ENCODE measurements around the gene ASTN2.

Gene ASTN2

DNA sequence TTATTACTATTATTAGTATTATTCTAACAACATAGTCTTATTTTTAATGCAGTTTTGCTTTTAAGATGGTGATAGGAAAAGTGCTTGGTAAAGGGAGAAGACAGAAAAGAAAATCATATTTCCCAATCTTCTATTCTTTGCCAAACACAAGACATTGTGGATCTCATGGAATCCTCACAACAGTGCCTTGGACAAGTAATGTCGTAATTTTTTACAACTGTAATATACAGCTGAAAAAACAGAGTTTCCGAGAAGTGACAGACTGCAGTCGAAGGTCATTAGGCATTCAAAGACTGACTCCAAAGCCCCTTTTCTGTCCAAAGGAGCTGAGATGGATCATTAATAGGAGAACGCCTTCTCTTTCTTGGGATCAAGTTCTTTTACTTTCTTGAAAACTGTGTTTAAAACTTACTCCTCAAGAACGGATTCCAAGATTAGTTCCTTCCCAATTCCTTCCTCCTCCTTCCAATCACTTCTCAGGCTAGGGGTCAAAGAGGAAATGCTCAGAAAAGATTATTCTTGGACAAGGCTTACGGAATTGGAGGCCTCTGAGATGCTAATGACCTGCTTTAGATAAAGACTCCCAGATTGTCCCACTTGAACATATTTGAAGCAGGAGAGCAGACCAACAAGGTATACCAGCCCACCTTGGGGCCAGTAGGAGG lies 752.1 kb downstream of the ASTN2 start:
- no peaks in the 10 kb centered on the region for H3K36me3 ChIP-seq (ENCODE audit: control insufficient read depth in 1 of 2, insufficient read depth in 2 of 2, low read length in 2 of 2)
- H3K27ac ChIP-seq (ENCODE audit: low read length): peak overlapping the region; percentile 10
- peaks cover 0 to 7% of the 10 kb centered on the region in 2 donors for H3K4me1 ChIP-seq (ENCODE audit: control insufficient read depth in 1 of 2, insufficient read depth in 2 of 2, low read length in 2 of 2)

DNA sequence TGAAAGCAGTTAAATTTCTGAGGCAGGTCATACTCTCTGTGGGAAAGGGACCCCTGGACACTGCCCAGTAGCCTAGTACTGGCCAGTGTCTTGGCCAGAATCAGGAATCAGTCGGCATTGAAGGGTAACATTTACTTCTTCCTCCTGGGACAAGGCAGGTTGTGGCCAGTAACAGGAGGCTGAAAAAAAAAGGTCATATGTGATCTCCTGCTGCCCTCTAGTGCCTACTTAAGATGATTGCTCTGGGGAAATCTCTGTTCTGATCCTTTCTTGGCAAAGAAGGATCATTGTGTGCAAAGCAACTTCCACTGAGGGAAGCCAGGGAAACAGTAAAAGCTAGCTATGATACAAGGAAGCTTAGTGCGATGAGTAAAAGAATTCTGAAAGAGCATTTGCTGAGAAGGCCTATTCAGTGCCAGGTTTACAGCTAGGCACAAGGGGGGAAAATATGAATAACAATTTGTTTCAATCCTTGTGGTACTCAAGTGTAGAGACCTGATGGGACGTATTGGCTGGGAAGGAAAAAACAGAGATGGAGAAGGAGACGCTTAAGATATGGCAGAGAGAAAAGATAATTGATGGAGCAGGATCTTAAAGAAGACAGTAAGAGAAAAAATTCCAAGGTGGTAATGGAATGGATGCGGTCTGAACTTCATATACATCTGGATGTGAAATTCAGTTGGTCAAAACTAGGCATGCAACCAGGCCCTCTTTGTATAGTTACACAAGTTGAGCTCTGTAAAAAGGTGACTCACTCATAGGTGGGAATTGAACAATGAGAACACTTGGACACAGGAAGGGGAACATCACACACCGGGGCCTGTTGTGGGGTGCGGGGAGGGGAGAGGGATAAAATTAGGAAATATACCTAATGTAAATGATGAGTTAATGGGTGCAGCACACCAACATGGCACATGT lies 753.6 kb downstream of the ASTN2 start:
- Histone ChIP-seq H3K9me3 (ENCODE audit: control insufficient read depth in 1 of 2, low read length in 2 of 2) (no peaks in the 10 kb centered on the region), H3K4me1 (ENCODE audit: control insufficient read depth in 1 of 2, insufficient read depth in 2 of 2, low read length in 2 of 2) (peaks cover 0 to 7% of the 10 kb centered on the region in 2 donors), H3K27ac (ENCODE audit: low read length) (no peak overlapping the region), H3K36me3 (ENCODE audit: control insufficient read depth in 1 of 2, insufficient read depth in 2 of 2, low read length in 2 of 2) (no peaks in the 10 kb centered on the region), H3K27me3 (ENCODE audit: low read depth, low read length) (no peaks in the 10 kb centered on the region), H3K4me3 (ENCODE audit: low read depth in 1 of 2, low read length in 2 of 2) (no peak overlapping the region)

More for the DNA sequence above, 752.1 kb downstream of the ASTN2 start:
- H3K9me3 ChIP-seq (ENCODE audit: control insufficient read depth in 1 of 2, low read length in 2 of 2): no peaks in the 10 kb centered on the region
- H3K4me3 ChIP-seq (ENCODE audit: low read depth in 1 of 2, low read length in 2 of 2): no peak overlapping the region
- H3K27me3 ChIP-seq (ENCODE audit: low read depth, low read length): no peaks in the 10 kb centered on the region

DNA sequence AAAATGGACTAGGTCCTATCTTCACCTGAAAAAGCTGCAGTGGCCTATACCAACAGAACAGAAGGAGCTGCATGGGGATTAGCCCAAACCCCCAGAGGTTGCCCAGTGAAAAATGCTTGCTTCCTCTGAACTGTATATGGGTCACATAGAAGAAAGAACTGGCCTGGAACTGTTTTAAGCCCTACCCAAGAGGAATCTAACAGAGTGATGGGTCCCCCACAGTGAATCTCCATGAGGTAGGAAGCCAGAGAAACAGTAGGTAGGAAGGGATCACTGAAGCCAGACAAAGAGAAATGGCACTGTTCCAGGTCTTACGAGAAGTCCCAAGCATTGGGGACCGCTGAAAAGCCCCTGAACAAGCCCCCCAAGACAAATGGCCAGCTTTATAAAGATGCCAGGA lies 756.6 kb downstream of the ASTN2 start:
- Histone ChIP-seq H3K9me3 (ENCODE audit: control insufficient read depth in 1 of 2, low read length in 2 of 2) (no peaks in the 10 kb centered on the region), H3K27me3 (ENCODE audit: low read depth, low read length) (no peaks in the 10 kb centered on the region), H3K4me1 (ENCODE audit: control insufficient read depth in 1 of 2, insufficient read depth in 2 of 2, low read length in 2 of 2) (peaks cover 0 to 7% of the 10 kb centered on the region in 2 donors), H3K36me3 (ENCODE audit: control insufficient read depth in 1 of 2, insufficient read depth in 2 of 2, low read length in 2 of 2) (no peaks in the 10 kb centered on the region), H3K27ac (ENCODE audit: low read length) (no peak overlapping the region), H3K4me3 (ENCODE audit: low read depth in 1 of 2, low read length in 2 of 2) (no peak overlapping the region)

DNA sequence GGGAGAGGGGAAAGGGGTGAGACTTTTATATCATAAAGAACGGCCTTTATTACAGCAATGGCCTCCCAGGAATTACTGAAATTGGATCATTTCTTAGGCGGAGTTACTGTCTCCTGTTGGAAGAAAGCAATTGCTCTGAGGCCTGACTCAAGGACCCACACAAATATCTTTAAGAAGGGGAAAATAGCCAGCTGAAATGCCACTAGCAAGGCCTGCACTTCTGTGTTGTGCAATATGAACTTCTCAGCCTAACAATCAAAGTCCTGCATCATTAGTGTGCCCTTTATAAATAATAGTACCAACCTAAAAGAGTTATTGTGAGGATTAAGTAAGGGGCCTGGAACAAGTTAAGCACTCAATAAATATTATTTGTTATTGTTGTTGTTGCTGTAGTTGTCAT lies 757.9 kb downstream of the ASTN2 start:
- Histone ChIP-seq H3K36me3 (ENCODE audit: control insufficient read depth in 1 of 2, insufficient read depth in 2 of 2, low read length in 2 of 2) (no peaks in the 10 kb centered on the region), H3K27me3 (ENCODE audit: low read depth, low read length) (no peaks in the 10 kb centered on the region), H3K27ac (ENCODE audit: low read length) (no peak overlapping the region), H3K4me1 (ENCODE audit: control insufficient read depth in 1 of 2, insufficient read depth in 2 of 2, low read length in 2 of 2) (peaks cover 0 to 7% of the 10 kb centered on the region in 2 donors), H3K4me3 (ENCODE audit: low read depth in 1 of 2, low read length in 2 of 2) (no peak overlapping the region), H3K9me3 (ENCODE audit: control insufficient read depth in 1 of 2, low read length in 2 of 2) (no peaks in the 10 kb centered on the region)

DNA sequence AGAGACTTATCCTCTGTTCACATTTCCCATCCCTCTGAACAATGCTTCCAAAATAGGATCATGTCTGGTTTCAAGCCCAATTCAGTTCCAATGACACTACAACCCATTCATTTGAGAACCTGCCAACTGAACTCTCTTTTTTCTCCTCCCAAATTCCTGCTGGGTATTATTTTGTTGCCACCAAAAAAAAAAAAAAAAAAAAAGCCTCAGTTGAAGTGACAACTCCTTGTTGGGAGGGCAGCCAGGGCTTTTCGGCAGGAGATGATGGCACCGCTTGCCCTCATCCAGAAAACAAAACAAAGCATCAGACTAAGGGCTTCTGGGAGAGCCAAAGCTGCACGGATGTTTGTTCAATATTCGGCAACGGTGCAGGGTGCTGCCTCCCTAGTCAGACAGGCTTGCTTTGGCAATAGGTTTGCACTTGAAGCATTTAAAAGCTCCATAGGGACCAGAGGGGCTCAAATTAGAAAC lies 758.3 kb downstream of the ASTN2 start:
- no peak overlapping the region for H3K4me3 ChIP-seq (ENCODE audit: low read depth in 1 of 2, low read length in 2 of 2)
- no peaks in the 10 kb centered on the region for H3K27me3 ChIP-seq (ENCODE audit: low read depth, low read length)
- no peaks in the 10 kb centered on the region for H3K36me3 ChIP-seq (ENCODE audit: control insufficient read depth in 1 of 2, insufficient read depth in 2 of 2, low read length in 2 of 2)
- no peaks in the 10 kb centered on the region for H3K9me3 ChIP-seq (ENCODE audit: control insufficient read depth in 1 of 2, low read length in 2 of 2)
- H3K4me1 ChIP-seq (ENCODE audit: control insufficient read depth in 1 of 2, insufficient read depth in 2 of 2, low read length in 2 of 2): peaks cover 0 to 7% of the 10 kb centered on the region in 2 donors
- no peak overlapping the region for H3K27ac ChIP-seq (ENCODE audit: low read length)

DNA sequence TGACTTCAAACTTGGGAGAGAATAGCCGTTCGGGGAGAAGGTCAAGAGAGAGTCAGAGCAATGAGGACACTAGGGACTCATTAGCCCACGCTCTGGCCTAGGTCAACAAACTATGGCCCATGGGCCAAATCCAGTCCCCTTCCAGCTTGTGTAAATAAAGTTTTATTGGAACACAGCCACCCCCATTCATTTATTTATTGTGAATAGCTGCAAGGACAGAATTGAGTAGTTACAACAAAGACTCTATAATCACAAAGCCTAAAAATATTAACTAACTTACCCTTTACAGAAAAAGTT lies 760.9 kb downstream of the ASTN2 start:
- no peaks in the 10 kb centered on the region for H3K27me3 ChIP-seq (ENCODE audit: low read depth, low read length)
- peaks cover 0 to 5% of the 10 kb centered on the region in 2 donors for H3K36me3 ChIP-seq (ENCODE audit: control insufficient read depth in 1 of 2, insufficient read depth in 2 of 2, low read length in 2 of 2)
- H3K4me3 ChIP-seq (ENCODE audit: low read depth in 1 of 2, low read length in 2 of 2): no peak overlapping the region
- H3K4me1 ChIP-seq (ENCODE audit: control insufficient read depth in 1 of 2, insufficient read depth in 2 of 2, low read length in 2 of 2): no peaks in the 10 kb centered on the region
- no peaks in the 10 kb centered on the region for H3K9me3 ChIP-seq (ENCODE audit: control insufficient read depth in 1 of 2, low read length in 2 of 2)
- no peak overlapping the region for H3K27ac ChIP-seq (ENCODE audit: low read length)

DNA sequence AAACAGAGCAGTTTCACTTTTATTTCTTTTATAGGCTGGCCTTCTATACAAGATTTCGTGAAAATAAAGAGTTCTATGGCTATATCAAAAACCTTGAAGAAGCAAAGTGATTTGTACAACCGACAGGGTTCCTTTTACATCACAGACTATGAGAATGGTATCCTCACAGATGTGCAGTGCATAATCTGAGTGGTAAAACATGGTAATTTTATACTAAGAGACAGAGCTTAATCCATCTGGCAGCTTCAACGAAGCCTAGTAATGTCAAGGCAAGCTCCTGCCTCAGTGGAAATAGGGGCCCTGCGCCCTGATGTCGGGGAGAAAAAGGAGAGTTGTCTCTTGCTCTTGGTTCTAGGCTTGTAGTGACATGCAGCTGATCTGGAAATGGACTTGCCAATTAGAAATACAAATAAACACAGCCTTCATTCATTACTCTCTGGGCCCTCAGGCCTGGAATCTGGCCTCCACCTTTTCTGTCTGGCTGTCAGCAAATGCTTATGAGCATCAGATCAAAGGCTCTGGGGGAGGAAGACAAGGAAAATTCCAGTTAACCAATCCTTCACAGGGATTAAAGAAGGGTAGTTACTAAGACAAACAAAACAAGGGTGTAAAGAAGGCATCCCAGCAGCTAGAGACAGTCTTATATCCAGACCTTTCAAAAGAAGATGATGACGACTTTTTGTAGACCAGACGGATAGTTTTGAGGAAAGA lies 761.4 kb downstream of the ASTN2 start:
- no peaks in the 10 kb centered on the region for H3K27me3 ChIP-seq (ENCODE audit: low read depth, low read length)
- no peak overlapping the region for H3K27ac ChIP-seq (ENCODE audit: low read length)
- no peak overlapping the region for H3K4me3 ChIP-seq (ENCODE audit: low read depth in 1 of 2, low read length in 2 of 2)
- H3K4me1 ChIP-seq (ENCODE audit: control insufficient read depth in 1 of 2, insufficient read depth in 2 of 2, low read length in 2 of 2): no peaks in the 10 kb centered on the region
- no peaks in the 10 kb centered on the region for H3K9me3 ChIP-seq (ENCODE audit: control insufficient read depth in 1 of 2, low read length in 2 of 2)
- peaks cover 0 to 5% of the 10 kb centered on the region in 2 donors for H3K36me3 ChIP-seq (ENCODE audit: control insufficient read depth in 1 of 2, insufficient read depth in 2 of 2, low read length in 2 of 2)

DNA sequence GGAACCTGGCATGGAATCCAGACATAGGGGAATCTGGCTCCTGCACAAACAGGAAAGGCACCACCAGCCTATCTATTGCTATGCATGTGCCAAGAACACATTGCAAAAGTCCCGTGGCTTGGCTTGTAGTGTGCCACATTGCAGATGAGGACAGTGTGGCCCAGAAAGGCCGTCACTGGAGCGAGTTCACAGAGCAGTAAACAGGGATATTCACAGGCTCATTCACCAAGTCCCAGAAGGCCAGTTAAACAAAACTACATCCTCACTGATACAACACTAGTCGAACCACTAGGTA lies 767.4 kb downstream of the ASTN2 start:
- H3K27me3 ChIP-seq (ENCODE audit: low read depth, low read length): no peaks in the 10 kb centered on the region
- no peak overlapping the region for H3K4me3 ChIP-seq (ENCODE audit: low read depth in 1 of 2, low read length in 2 of 2)
- H3K4me1 ChIP-seq (ENCODE audit: control insufficient read depth in 1 of 2, insufficient read depth in 2 of 2, low read length in 2 of 2): peaks cover 0 to 3% of the 10 kb centered on the region in 2 donors
- H3K36me3 ChIP-seq (ENCODE audit: control insufficient read depth in 1 of 2, insufficient read depth in 2 of 2, low read length in 2 of 2): peaks cover 0 to 5% of the 10 kb centered on the region in 2 donors
- no peaks in the 10 kb centered on the region for H3K9me3 ChIP-seq (ENCODE audit: control insufficient read depth in 1 of 2, low read length in 2 of 2)
- no peak overlapping the region for H3K27ac ChIP-seq (ENCODE audit: low read length)

DNA sequence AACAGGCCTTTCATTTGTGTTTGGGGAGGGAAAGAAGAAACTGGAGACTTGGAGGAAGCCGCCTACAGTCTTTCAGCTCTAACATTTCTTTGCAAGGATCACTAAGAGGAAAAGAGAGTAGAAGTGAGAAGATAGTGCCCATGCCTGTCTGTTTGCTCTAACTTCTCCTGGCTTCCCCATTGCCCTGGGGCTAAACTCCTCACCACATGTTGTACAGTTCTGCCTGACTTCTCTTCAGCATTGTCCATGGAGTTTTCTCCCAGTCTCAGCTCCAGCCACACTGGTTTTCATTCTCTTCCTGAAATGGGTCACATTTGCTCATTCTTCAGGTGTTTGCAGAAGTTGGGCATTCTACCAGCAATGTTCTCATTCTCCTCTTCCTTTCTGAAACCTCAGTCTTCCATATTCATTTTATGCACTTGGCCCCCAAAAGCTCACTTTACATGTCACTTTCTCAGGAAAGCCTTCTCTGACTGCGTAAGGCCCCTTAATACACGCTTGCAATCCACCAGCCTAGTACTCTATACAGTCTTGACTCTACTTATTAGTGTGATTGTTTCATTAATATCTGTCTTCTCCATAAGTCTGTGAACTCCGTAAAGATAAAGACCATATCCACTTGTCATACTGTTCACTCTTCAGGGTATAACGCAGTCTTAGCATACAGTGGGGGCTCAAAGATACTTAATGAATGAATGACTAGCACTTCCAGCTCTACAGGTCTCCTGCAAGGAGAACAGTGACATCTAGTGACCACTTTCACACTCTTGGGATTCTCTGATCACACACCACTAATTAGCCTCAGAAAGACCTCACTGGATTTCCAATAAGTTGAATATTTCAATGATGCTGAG lies 768.0 kb downstream of the ASTN2 start:
- Histone ChIP-seq H3K4me1 (ENCODE audit: control insufficient read depth in 1 of 2, insufficient read depth in 2 of 2, low read length in 2 of 2) (peaks cover 0 to 3% of the 10 kb centered on the region in 2 donors), H3K9me3 (ENCODE audit: control insufficient read depth in 1 of 2, low read length in 2 of 2) (no peaks in the 10 kb centered on the region), H3K4me3 (ENCODE audit: low read depth in 1 of 2, low read length in 2 of 2) (no peak overlapping the region), H3K27me3 (ENCODE audit: low read depth, low read length) (no peaks in the 10 kb centered on the region), H3K36me3 (ENCODE audit: control insufficient read depth in 1 of 2, insufficient read depth in 2 of 2, low read length in 2 of 2) (peaks cover 0 to 5% of the 10 kb centered on the region in 2 donors), H3K27ac (ENCODE audit: low read length) (no peak overlapping the region)

DNA sequence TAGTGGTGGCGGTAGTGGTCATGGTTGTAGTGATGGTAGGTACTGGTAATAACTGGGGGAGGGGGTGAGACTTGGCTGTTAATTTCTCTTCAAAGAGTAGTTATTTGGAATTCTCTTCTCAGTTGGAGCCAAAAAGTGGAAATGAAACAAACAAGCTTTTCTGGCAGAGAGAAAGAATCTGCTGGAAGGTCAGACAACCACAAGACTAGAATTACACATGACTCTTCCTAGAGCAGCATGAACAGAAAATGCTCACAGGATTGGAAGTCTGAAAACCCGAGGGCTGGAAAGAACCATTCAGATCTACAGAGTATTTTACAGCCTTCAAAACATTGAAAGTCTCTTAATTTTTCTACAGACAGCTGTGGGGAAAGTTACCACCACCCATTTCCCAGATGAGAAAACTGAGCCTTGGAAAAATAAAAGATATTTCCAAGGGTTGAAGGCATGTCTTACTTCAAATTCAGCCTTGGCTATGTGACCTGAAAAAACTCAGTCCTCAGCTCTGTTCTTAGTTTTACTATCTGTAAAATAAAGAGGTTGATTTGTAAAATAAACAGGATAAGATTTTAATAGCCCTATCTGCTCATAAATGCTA lies 770.7 kb downstream of the ASTN2 start:
- no peaks in the 10 kb centered on the region for H3K36me3 ChIP-seq (ENCODE audit: control insufficient read depth in 1 of 2, insufficient read depth in 2 of 2, low read length in 2 of 2)
- H3K27ac ChIP-seq (ENCODE audit: low read length): no peak overlapping the region
- no peaks in the 10 kb centered on the region for H3K9me3 ChIP-seq (ENCODE audit: control insufficient read depth in 1 of 2, low read length in 2 of 2)
- H3K4me3 ChIP-seq (ENCODE audit: low read depth in 1 of 2, low read length in 2 of 2): no peak overlapping the region
- no peaks in the 10 kb centered on the region for H3K27me3 ChIP-seq (ENCODE audit: low read depth, low read length)
- H3K4me1 ChIP-seq (ENCODE audit: control insufficient read depth in 1 of 2, insufficient read depth in 2 of 2, low read length in 2 of 2): peaks cover 0 to 3% of the 10 kb centered on the region in 2 donors
